Kidney epithelial cell (primary cell): ENCODE measurements around the gene CEP68. TPM values are rescaled to one million over a fixed set of nuclear protein-coding genes. Genes with fewer than 3 reads are reported as not detected.
A peak's percentile ranks its signal among the peaks of the same experiment; 100 is the strongest.

ENCODE experiments used
- DNase-seq: peaks from one replicate; pipeline ENCODE4 v3.0.0-alpha.2; 2010; ENCODE audit warnings: low read depth
- H3K27me3 ChIP-seq: 2 replicates; pipeline ENCODE4 v1.6.0; 2011; ENCODE audit warnings: low read length; ENCODE audit not compliant: control insufficient read depth, insufficient read depth
- H3K36me3 ChIP-seq: 2 replicates; pipeline ENCODE4 v1.5.1; 2011; ENCODE audit warnings: low read length; ENCODE audit not compliant: control insufficient read depth, insufficient read depth
- H3K4me3 ChIP-seq: 2 replicates; pipeline ENCODE4 v1.5.1; 2011; ENCODE audit warnings: low read depth, mild to moderate bottlenecking, control low read depth, low read length
- total RNA-seq: library from RNA; depleted of rRNA; stranded (reverse); fragments of >200 nt; gene quantifications from 2 replicates; pipeline ENCODE4 v1.2.3, GENCODE V29; 2015
- TF ChIP-seq, protein P1 (sequence below): IDR thresholded peaks from 2 replicates; pipeline ENCODE4 v1.5.1; 2011; ENCODE audit warnings: mild to moderate bottlenecking, moderate library complexity, low read length, control low read depth, inconsistent platforms; ENCODE audit not compliant: insufficient read depth, poor library complexity, severe bottlenecking

The CEP68 gene
- total RNA-seq, 1 donor from 2014 or later: 5.2 TPM

- peak overlapping the region; percentile 51 for H3K4me3 ChIP-seq
- TF ChIP-seq, protein P1, sequence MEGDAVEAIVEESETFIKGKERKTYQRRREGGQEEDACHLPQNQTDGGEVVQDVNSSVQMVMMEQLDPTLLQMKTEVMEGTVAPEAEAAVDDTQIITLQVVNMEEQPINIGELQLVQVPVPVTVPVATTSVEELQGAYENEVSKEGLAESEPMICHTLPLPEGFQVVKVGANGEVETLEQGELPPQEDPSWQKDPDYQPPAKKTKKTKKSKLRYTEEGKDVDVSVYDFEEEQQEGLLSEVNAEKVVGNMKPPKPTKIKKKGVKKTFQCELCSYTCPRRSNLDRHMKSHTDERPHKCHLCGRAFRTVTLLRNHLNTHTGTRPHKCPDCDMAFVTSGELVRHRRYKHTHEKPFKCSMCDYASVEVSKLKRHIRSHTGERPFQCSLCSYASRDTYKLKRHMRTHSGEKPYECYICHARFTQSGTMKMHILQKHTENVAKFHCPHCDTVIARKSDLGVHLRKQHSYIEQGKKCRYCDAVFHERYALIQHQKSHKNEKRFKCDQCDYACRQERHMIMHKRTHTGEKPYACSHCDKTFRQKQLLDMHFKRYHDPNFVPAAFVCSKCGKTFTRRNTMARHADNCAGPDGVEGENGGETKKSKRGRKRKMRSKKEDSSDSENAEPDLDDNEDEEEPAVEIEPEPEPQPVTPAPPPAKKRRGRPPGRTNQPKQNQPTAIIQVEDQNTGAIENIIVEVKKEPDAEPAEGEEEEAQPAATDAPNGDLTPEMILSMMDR: no peak
- no peaks in the 10 kb centered on the region for H3K27me3 ChIP-seq
- H3K36me3 ChIP-seq: no peaks in the 10 kb centered on the region
- DNase-seq: no peak
Measured at GRCh38 chr2:65057391-65058052, 1.3 kb downstream of the CEP68 start.

DNA sequence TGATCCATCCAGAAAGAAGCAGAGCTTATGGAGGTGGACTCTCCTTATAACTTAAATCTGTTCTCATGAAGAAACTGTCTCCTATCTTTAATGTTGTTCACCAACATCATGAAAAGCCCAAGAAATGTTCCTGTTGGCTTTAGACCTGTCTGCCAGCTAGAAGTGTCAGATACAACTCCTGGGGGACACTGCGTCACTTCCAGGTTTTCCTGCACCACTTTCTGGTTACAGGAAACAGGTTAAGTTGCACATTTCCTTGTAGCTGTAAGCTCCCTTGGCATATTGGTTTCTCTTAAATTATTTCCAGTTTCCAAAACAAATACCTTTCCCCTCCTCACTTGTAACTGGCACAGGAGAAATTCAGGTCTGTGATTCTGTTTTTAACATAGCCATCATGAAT, 2.9 kb downstream of the CEP68 start:
- H3K4me3 ChIP-seq: no peak overlapping the region
- TF ChIP-seq, protein P1: no peak
- no peaks in the 10 kb centered on the region for H3K27me3 ChIP-seq
- DNase-seq: no peak
- no peaks in the 10 kb centered on the region for H3K36me3 ChIP-seq

GRCh38 chr2:65061146-65061909, 5.1 kb downstream of the CEP68 start:
- no peaks in the 10 kb centered on the region for H3K36me3 ChIP-seq
- H3K27me3 ChIP-seq: no peaks in the 10 kb centered on the region
- no peak for DNase-seq
- H3K4me3 ChIP-seq: no peak overlapping the region
- TF ChIP-seq, protein P1: no peak

DNA sequence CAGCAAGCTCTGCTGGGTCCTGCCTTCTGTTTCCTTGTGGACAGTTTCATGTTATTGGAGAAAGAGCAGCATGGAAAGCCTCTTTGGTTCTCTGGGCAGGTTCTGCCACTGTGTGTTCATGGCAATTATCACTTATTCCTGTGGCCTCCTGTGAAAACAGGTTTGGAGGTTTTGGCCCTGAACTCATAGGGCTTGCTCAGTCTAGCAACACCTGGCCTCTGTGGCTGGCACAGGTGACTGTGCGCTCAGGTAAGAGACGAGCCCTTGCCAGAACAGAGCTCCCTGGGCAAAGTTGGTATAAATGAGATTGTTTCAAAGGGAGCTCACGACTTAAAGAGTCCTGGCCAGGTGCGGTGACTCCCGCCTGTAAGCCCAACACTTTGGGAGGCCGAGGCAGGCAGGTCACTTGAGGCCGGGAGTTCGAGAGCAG, 5.7 kb downstream of the CEP68 start:
- no peak for DNase-seq
- H3K4me3 ChIP-seq: no peak overlapping the region
- H3K27me3 ChIP-seq: no peaks in the 10 kb centered on the region
- TF ChIP-seq, protein P1: no peak
- H3K36me3 ChIP-seq: no peaks in the 10 kb centered on the region

DNA sequence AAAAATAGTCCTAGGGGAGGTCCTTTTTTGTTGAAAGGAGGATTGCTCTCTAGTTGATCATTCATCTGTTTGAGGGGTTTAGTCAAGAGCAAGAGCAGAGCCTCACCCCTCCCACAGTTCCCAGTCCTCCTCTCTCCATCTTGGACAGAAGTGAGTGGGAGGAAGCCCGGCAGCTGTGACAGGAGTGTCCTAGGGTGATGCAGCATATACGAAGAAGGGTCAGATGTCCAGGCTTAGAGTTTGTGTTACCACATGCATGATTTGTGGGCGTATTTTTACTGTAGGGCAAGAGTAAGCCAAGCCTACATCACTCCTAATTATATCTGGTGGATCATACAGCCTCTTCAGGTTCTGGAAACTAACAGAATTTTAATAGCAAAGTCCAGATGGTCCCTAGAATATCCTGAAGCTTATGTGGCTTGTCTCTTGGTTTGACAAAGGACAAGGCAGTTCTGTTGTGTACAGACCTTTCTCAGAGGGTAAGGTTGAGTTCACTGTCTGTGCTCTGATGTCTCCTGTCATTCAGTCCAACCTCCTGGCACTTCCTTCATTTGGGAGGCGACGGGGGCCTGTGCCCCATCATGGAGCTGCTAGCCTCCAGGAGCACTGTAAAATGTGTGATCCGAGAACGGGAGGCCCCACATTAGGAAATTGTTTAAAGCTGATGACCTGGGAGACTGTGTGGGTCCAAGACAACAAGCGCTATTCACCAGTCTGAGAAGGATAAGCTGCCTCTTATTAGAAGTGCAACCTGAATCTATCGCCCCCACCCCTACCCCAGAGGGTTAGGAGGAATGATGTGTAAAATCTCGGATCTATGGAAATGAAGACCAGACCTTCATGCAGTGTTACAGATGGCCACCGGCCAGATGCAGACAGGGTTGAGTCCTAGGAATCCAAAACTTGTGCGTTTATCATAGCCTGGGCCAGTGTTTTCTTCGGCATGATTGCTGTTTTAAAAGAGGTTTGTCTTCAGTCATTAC, 6.9 kb downstream of the CEP68 start:
- H3K27me3 ChIP-seq: no peaks in the 10 kb centered on the region
- TF ChIP-seq, protein P1: no peak
- no peak overlapping the region for H3K4me3 ChIP-seq
- no peaks in the 10 kb centered on the region for H3K36me3 ChIP-seq
- DNase-seq: no peak
